ENCODE data around the gene ERC1.

ERC1 gene

DNA sequence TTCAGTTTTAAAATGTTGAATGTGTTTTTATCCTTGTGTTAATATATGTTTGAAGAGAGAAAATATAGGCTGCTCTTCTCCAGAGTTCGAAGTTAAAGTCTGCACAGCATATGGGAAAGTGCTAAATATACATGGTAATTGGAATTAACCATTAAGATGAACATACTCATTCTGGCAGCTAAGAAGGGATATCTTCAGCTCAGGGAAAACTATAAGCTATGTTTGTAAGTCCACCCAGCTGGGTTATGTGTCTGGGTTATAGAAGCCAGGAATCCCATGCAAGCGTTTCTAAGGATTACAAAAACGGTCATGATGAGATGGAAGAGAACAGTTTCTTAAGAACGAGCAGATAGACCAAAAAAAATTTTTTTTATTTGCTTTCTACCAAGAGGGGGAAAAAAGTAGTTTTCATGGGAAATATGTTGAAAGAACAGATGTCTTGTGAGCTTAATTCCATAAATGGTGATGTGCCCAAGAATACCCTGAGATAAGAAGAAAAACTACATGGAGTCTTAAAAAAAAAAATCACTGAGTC, 404.5 kb downstream of the ERC1 start:
- H3K4me3 ChIP-seq (ENCODE audit: low read depth, low read length) = no peak overlapping the region
- TF ChIP-seq, protein P1, sequence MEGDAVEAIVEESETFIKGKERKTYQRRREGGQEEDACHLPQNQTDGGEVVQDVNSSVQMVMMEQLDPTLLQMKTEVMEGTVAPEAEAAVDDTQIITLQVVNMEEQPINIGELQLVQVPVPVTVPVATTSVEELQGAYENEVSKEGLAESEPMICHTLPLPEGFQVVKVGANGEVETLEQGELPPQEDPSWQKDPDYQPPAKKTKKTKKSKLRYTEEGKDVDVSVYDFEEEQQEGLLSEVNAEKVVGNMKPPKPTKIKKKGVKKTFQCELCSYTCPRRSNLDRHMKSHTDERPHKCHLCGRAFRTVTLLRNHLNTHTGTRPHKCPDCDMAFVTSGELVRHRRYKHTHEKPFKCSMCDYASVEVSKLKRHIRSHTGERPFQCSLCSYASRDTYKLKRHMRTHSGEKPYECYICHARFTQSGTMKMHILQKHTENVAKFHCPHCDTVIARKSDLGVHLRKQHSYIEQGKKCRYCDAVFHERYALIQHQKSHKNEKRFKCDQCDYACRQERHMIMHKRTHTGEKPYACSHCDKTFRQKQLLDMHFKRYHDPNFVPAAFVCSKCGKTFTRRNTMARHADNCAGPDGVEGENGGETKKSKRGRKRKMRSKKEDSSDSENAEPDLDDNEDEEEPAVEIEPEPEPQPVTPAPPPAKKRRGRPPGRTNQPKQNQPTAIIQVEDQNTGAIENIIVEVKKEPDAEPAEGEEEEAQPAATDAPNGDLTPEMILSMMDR (IDR thresholded peaks at IDR 0.05; ENCODE audit: low read depth, low read length) = no peak

DNA sequence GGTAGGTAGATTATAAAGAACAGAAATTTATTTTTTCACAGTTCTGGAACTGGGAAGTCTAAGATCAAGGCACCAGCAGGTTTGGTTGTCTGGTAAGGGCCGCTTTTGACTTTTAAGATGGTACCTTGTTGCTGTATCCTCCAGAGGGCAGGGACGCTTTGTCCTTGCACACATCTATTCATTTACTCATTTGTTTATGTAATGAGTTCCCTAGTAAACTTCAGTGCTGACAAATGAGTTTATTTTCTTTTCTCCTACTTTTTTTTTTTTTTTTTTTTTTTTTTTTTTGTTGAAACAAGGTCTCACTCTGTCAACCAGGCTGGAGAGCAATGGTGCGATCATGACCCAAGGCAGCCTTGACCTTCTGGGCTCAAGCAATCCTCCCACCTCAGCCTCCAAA, 407.6 kb downstream of the ERC1 start:
- no peak overlapping the region for H3K4me3 ChIP-seq (ENCODE audit: low read depth, low read length)
- TF ChIP-seq, protein P1 (IDR thresholded peaks at IDR 0.05; ENCODE audit: low read depth, low read length) = peak; percentile 13; the same call in 1 of the 2 replicates

DNA sequence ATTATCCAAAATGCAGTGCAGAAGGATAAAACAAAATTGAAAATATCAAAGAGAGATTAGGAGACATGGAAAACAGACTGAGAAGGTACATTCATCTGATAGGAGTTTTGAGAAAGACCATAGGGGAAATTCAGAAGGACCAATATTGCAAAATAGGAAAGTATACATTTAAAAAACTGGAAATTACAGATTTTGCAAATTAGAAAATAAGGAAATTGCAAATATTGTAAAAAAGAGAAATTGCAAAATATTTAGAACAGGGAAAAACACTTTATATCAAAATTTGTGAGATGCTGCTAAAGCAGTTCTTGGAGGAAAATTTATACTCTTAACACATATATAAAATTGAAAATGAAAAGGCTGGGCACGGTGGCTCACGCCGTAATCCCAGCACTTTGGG, 410.9 kb downstream of the ERC1 start:
- TF ChIP-seq, protein P1 (IDR thresholded peaks at IDR 0.05; ENCODE audit: low read depth, low read length) = no peak

DNA sequence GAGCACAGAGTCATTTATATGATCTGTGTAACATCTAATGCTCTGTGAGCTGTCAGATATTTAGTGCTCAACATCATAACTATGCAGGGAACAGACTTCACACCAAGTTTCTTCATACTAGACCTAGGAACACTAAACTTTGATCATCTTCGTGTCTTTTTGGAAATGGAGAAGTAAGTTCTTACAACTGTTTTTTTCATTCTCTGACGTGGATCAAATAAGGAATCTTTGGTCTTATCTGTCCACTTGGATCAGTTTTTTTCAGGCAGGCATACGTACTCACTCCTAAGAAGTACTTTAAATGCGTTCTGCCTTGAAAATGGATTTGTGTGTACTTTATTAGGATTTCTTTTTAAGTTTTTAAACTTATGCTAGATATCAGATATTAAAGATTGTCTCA, 412.4 kb downstream of the ERC1 start:
- H3K4me3 ChIP-seq (ENCODE audit: low read depth, low read length) = no peak overlapping the region
- TF ChIP-seq, protein P1 (IDR thresholded peaks at IDR 0.05; ENCODE audit: low read depth, low read length) = no peak

More for the DNA sequence above, 410.9 kb downstream of the ERC1 start:
- H3K4me3 ChIP-seq (ENCODE audit: low read depth, low read length) = no peak overlapping the region

DNA sequence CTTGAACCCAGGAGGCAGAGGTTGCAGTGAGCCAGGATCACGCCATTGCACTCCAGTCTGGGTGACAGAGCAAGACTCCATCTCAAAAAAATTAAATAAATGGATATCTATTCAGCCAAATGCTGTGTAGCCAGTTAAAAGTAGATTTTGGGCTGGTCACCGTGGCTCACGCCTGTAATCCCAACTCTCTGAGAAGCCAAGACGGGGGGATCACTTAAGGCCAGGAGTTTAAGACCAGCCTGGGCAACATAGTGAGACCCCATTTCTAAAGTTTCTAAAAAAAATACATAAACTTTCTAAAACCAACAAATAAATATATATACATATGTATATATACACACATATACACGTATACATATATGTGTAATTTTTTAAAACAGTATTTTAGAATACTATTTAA, 414.6 kb downstream of the ERC1 start:
- TF ChIP-seq, protein P1 (IDR thresholded peaks at IDR 0.05; ENCODE audit: low read depth, low read length) = no peak
- H3K4me3 ChIP-seq (ENCODE audit: low read depth, low read length) = no peak overlapping the region

DNA sequence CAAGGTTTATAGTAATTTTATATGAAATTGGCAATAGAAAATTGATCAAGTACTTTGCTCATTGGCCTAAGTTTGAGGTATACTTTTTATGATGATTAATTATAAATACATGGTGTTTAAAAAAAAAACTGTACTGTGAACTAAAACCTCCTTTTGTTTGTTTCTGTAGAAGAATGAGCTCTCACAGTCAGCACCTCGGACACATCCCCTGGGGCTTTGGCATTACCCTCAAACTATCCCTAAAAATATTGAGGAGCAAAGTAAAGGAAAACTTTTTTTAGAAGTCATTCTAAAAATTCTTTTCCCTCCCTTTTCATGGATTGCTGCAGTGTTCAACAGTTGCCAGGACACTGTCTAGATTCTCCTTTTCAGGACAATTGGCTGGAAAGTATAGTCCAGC, 419.8 kb downstream of the ERC1 start:
- TF ChIP-seq, protein P1 (IDR thresholded peaks at IDR 0.05; ENCODE audit: low read depth, low read length) = no peak
- no peak overlapping the region for H3K4me3 ChIP-seq (ENCODE audit: low read depth, low read length)

DNA sequence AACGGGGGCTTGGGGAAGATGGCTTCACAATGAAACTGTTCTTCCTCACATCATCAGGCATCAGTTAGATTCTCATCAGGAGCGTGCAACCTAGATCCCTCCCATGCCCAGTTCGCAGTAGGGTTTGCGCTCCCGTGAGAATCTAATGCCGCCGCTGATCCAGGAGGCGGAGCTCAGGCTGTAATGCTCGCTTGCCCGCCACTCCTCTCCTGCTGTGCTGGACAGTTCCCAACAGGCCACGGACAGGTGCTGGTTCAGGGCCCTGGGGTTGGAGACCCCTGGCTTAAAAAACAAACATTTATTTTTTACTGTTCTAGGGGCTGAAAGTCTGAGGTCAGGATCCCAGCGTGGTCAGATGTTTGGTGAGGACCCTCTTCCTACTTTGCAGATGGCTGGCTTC, 422.9 kb downstream of the ERC1 start:
- H3K4me3 ChIP-seq (ENCODE audit: low read depth, low read length) = no peak overlapping the region
- TF ChIP-seq, protein P1 (IDR thresholded peaks at IDR 0.05; ENCODE audit: low read depth, low read length) = no peak
